Fibroblast of lung (primary cell): ENCODE results near the gene HNRNPA3. TPM values are rescaled to one million over a fixed set of nuclear protein-coding genes. Genes with fewer than 3 reads are reported as not detected.
A peak's percentile ranks its signal among the peaks of the same experiment; 100 is the strongest.

Experiments
- DNase-seq, 2 donors: peaks; one replicate each; pipeline versions ENCODE4 v3.0.0 to v3.0.0-alpha.2; 2010; ENCODE audit warnings: low read depth in 2 of 2
- H2AFZ ChIP-seq: 2 replicates; pipeline ENCODE4 v1.5.1; 2012; ENCODE audit warnings: low read length, control low read depth, inconsistent platforms
- H3K27ac ChIP-seq: 2 replicates; pipeline ENCODE4 v1.5.1; 2011; ENCODE audit warnings: low read length, control low read depth; ENCODE audit not compliant: insufficient read depth
- H3K27me3 ChIP-seq: 2 replicates; pipeline ENCODE4 v1.5.1; 2011; ENCODE audit warnings: mild to moderate bottlenecking, low read length; ENCODE audit not compliant: control insufficient read depth, insufficient read depth
- H3K36me3 ChIP-seq: 2 replicates; pipeline ENCODE4 v1.5.1; 2011; ENCODE audit warnings: low read length; ENCODE audit not compliant: control insufficient read depth, insufficient read depth
- H3K4me1 ChIP-seq: 2 replicates; pipeline ENCODE4 v1.5.1; 2011; ENCODE audit warnings: low read length; ENCODE audit not compliant: control insufficient read depth, insufficient read depth; ENCODE audit errors: extremely low read depth
- H3K4me2 ChIP-seq: 2 replicates; pipeline ENCODE4 v1.5.1; 2011; ENCODE audit warnings: low read length, control low read depth; ENCODE audit not compliant: insufficient read depth; ENCODE audit errors: extremely low read depth
- H3K4me3 ChIP-seq, 4 experiments: fragments of 200-600 bp in 1 of 4; sonication (generic) in 1 of 4; replicated peaks in 1 of 4; 2 replicates each; pipeline ENCODE4 v1.5.1; 2011 to 2016; ENCODE audit warnings: low read length in 4 of 4, low read depth in 3 of 4, mild to moderate bottlenecking in 3 of 4, control low read depth in 2 of 4, inconsistent platforms in 1 of 4, mixed read lengths in 1 of 4; ENCODE audit not compliant: insufficient read depth in 1 of 4; ENCODE audit errors: control extremely low read depth in 1 of 4
- H3K79me2 ChIP-seq: 2 replicates; pipeline ENCODE4 v1.5.1; 2012; ENCODE audit warnings: mild to moderate bottlenecking, low read length, inconsistent platforms; ENCODE audit not compliant: control insufficient read depth, insufficient read depth
- H3K9ac ChIP-seq: 2 replicates; pipeline ENCODE4 v1.5.1; 2011; ENCODE audit warnings: mild to moderate bottlenecking, low read length, control low read depth; ENCODE audit not compliant: insufficient read depth
- H3K9me3 ChIP-seq: 2 replicates; pipeline ENCODE4 v1.5.1; 2012; ENCODE audit warnings: low read depth, low read length; ENCODE audit not compliant: control insufficient read depth, insufficient read depth
- H4K20me1 ChIP-seq: 2 replicates; pipeline ENCODE4 v1.5.1; 2011; ENCODE audit warnings: low read length; ENCODE audit not compliant: control insufficient read depth, insufficient read depth; ENCODE audit errors: extremely low read depth
- EZH2 ChIP-seq: IDR thresholded peaks from 2 replicates; pipeline ENCODE4 v1.5.1; 2012; ENCODE audit warnings: low read length, control low read depth, mild to moderate bottlenecking; ENCODE audit errors: missing control alignments
- polyA plus RNA-seq, 2 donors: library from polyadenylated mRNA; depleted of rRNA in 1 of 2; stranded (reverse) in 1 of 2; unstranded in 1 of 2; fragments of >200 nt; gene quantifications; 2 replicates each; pipeline ENCODE4 v1.2.1, GENCODE V29; 2011 to 2012; ENCODE audit warnings: missing spikeins in 1 of 2
- total RNA-seq: library from RNA; depleted of rRNA; stranded (reverse); fragments of >200 nt; gene quantifications from 2 replicates; pipeline ENCODE4 v1.2.1, GENCODE V29; 2014
- TF ChIP-seq, protein P1 (sequence below), 2 donors: IDR thresholded peaks in 1 of 2; conservative IDR thresholded peaks in 1 of 2; 1 replicate in 1 of 2; 2 replicates in 1 of 2; pipeline ENCODE4 v1.5.1; 2011 to 2012; ENCODE audit warnings: low read length in 2 of 2, control low read depth in 1 of 2, inconsistent platforms in 1 of 2, low read depth in 1 of 2, mild to moderate bottlenecking in 1 of 2

Gene HNRNPA3
- total and polyA plus RNA-seq, 2 donors (not counting 1 experiment from before 2014, with no cell fraction given), result 34.5 to 81.2 TPM

DNA sequence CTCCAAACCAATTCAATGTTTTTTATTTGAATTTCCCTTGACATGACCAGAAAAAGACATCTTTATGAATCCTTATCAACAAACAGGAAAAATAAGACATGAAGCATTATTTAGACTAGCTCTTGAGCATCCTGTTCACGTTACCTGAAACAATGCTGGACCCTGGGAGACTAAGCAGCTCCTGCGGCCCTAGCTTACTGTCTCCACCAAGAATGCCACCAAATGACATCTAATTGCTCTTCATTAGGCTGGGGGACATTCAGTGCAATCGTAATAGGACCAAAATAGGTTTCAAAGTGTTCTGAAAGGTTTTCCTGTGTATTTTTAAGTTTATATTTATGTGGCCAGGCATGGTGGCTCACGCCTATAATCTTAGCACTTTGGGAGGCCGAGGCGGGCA lies 26.5 kb downstream of the HNRNPA3 start:
- Histone ChIP-seq H3K27me3 (no peaks in the 10 kb centered on the region), H3K4me2 (no peak overlapping the region), H3K4me1 (peaks cover 31% of the 10 kb centered on the region), H3K4me3 (no peak overlapping the region), H2AFZ (no peak overlapping the region), H3K36me3 (no peaks in the 10 kb centered on the region), H3K9me3 (no peaks in the 10 kb centered on the region), H3K79me2 (peaks cover 95% of the 10 kb centered on the region), H4K20me1 (no peaks in the 10 kb centered on the region), H3K9ac (no peak overlapping the region), H3K27ac (peak overlapping the region; percentile 26)
- DNase-seq, result no peak
- TF ChIP-seq, protein P1, sequence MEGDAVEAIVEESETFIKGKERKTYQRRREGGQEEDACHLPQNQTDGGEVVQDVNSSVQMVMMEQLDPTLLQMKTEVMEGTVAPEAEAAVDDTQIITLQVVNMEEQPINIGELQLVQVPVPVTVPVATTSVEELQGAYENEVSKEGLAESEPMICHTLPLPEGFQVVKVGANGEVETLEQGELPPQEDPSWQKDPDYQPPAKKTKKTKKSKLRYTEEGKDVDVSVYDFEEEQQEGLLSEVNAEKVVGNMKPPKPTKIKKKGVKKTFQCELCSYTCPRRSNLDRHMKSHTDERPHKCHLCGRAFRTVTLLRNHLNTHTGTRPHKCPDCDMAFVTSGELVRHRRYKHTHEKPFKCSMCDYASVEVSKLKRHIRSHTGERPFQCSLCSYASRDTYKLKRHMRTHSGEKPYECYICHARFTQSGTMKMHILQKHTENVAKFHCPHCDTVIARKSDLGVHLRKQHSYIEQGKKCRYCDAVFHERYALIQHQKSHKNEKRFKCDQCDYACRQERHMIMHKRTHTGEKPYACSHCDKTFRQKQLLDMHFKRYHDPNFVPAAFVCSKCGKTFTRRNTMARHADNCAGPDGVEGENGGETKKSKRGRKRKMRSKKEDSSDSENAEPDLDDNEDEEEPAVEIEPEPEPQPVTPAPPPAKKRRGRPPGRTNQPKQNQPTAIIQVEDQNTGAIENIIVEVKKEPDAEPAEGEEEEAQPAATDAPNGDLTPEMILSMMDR (conservative IDR thresholded peaks at IDR 0.05 in 1 of 2, IDR thresholded peaks at IDR 0.05 in 1 of 2; ENCODE audit: low read depth in 1 of 2, low read length in 2 of 2), result no peak
- TF ChIP-seq EZH2, result no peak

DNA sequence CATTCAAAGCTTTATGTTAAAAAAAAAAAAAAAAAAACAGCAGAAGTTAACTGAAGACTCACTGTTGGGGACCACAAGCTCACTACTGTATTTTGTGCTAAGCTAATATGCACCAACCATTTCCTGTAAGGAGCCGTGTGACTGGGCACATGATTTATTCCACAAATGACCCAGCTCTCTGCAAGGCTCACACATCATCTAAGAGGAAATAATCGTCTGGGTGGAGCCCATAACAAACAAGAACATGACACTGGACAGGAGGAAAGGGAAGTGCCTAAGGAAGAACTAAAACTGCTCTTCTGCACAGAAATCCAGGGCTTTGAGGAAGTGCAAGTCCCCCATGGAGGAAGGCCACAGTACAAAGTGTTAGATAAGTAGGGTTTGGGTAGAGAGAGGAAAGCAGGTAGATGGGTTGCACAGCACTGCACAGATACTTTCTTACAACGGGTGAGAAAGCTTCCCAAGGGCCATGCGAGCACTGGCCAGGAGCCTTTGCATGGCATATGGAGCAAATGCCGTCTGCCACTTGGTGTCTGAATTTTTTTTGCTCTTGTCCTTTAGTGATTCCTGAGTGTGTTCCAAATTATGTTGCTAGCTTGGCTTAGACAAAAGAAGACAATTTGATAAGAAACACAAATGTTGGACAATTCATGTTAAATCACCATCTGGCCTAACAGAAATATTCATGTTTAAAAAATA lies 27.5 kb downstream of the HNRNPA3 start:
- peak overlapping the region; percentile 85 for H3K27ac ChIP-seq
- DNase-seq, result peak; percentile 58 to 67
- no peak for TF ChIP-seq EZH2
- no peaks in the 10 kb centered on the region for H3K27me3 ChIP-seq
- no peaks in the 10 kb centered on the region for H3K36me3 ChIP-seq
- peaks cover 33% of the 10 kb centered on the region for H3K4me1 ChIP-seq
- peak overlapping the region; percentile 24 for H3K9ac ChIP-seq
- H2AFZ ChIP-seq, result no peak overlapping the region
- H3K9me3 ChIP-seq, result no peaks in the 10 kb centered on the region
- H3K4me3 ChIP-seq, result peak overlapping the region in 2 of 4 experiments; percentile 26 to 40
- peaks cover 95% of the 10 kb centered on the region for H3K79me2 ChIP-seq
- H4K20me1 ChIP-seq, result no peaks in the 10 kb centered on the region
- peak overlapping the region; percentile 91 for H3K4me2 ChIP-seq

DNA sequence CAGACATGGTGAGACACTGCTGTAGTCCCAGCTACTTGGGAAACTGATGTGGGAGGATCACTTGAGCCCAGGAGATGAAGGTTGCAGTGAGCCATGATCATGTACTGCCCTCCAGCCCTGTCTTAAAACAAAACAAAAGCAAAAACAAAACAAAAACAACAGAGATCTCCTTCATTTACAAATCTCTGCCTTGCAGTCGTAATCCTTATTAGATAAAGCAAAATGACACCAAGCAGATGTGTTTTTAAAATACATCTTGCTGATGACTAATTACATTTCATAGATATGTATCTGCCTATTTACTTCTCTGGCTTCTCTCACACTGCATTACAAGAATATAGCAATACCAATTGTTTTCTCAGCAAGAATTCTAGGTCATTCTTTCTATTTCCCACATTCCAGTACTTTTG lies 29.1 kb downstream of the HNRNPA3 start:
- Histone ChIP-seq H3K4me1 (peaks cover 40% of the 10 kb centered on the region), H3K4me3 (peak overlapping the region; percentile 27 to 44 (median 36)), H3K36me3 (no peaks in the 10 kb centered on the region), H3K27ac (peak overlapping the region; percentile 85), H3K9me3 (no peaks in the 10 kb centered on the region), H3K27me3 (no peaks in the 10 kb centered on the region), H4K20me1 (no peaks in the 10 kb centered on the region), H3K4me2 (peak overlapping the region; percentile 91), H2AFZ (no peak overlapping the region), H3K79me2 (peaks cover 94% of the 10 kb centered on the region), H3K9ac (peak overlapping the region; percentile 48)
- peak in 1 of 2 donors; percentile 51 for DNase-seq
- TF ChIP-seq EZH2, result no peak
- TF ChIP-seq, protein P1 (conservative IDR thresholded peaks at IDR 0.05 in 1 of 2, IDR thresholded peaks at IDR 0.05 in 1 of 2; ENCODE audit: low read depth in 1 of 2, low read length in 2 of 2), result no peak
